ENCODE data around the gene KCNIP1.

- TF ChIP-seq CHD4 (IDR thresholded peaks at IDR 0.05; ENCODE audit: borderline replicate concordance) (no peak), RCOR1 (IDR thresholded peaks at IDR 0.05; ENCODE audit: low read depth, low read length) (no peak)
- TF ChIP-seq, protein P1, sequence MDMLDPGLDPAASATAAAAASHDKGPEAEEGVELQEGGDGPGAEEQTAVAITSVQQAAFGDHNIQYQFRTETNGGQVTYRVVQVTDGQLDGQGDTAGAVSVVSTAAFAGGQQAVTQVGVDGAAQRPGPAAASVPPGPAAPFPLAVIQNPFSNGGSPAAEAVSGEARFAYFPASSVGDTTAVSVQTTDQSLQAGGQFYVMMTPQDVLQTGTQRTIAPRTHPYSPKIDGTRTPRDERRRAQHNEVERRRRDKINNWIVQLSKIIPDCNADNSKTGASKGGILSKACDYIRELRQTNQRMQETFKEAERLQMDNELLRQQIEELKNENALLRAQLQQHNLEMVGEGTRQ (IDR thresholded peaks at IDR 0.05) = no peak
- TF ChIP-seq, protein P2, sequence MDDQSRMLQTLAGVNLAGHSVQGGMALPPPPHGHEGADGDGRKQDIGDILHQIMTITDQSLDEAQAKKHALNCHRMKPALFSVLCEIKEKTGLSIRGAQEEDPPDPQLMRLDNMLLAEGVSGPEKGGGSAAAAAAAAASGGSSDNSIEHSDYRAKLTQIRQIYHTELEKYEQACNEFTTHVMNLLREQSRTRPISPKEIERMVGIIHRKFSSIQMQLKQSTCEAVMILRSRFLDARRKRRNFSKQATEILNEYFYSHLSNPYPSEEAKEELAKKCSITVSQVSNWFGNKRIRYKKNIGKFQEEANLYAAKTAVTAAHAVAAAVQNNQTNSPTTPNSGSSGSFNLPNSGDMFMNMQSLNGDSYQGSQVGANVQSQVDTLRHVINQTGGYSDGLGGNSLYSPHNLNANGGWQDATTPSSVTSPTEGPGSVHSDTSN (IDR thresholded peaks at IDR 0.05) = no peak
- TF ChIP-seq, protein P3, sequence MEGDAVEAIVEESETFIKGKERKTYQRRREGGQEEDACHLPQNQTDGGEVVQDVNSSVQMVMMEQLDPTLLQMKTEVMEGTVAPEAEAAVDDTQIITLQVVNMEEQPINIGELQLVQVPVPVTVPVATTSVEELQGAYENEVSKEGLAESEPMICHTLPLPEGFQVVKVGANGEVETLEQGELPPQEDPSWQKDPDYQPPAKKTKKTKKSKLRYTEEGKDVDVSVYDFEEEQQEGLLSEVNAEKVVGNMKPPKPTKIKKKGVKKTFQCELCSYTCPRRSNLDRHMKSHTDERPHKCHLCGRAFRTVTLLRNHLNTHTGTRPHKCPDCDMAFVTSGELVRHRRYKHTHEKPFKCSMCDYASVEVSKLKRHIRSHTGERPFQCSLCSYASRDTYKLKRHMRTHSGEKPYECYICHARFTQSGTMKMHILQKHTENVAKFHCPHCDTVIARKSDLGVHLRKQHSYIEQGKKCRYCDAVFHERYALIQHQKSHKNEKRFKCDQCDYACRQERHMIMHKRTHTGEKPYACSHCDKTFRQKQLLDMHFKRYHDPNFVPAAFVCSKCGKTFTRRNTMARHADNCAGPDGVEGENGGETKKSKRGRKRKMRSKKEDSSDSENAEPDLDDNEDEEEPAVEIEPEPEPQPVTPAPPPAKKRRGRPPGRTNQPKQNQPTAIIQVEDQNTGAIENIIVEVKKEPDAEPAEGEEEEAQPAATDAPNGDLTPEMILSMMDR (IDR thresholded peaks at IDR 0.05) = no peak
These were observed 246.2 kb downstream of the KCNIP1 start for GRCh38 chr5:170749911-170750431.
